Neural progenitor cell (in vitro differentiated cells): Measurements from ENCODE around the gene SELENOW. TPM values are rescaled to one million over a fixed set of nuclear protein-coding genes. Genes with fewer than 3 reads are reported as not detected.

Source experiments
- DNase-seq: peaks from one replicate; pipeline ENCODE4 v3.0.0-alpha.2; 2016; ENCODE audit warnings: low spot score
- H2AFZ ChIP-seq: fragments of 200-600 bp; sonication (generic); replicated peaks from 2 replicates; pipeline ENCODE4 v1.6.1; 2016; ENCODE audit warnings: antibody characterized with exemption
- H3F3A ChIP-seq: fragments of 200-600 bp; sonication (generic); 2 replicates; pipeline ENCODE4 v1.6.1; 2016; ENCODE audit warnings: antibody characterized with exemption, low read depth
- H3K27ac ChIP-seq: fragments of 200-600 bp; sonication (generic); 2 replicates; pipeline ENCODE4 v1.5.1; 2016; ENCODE audit warnings: mild to moderate bottlenecking
- H3K27me3 ChIP-seq: fragments of 200-600 bp; sonication (generic); 2 replicates; pipeline ENCODE4 v1.6.1; 2016; ENCODE audit warnings: mild to moderate bottlenecking, moderate library complexity
- H3K36me3 ChIP-seq: fragments of 200-600 bp; sonication (generic); 2 replicates; pipeline ENCODE4 v1.5.1; 2016
- H3K4me1 ChIP-seq: fragments of 200-600 bp; sonication (generic); 2 replicates; pipeline ENCODE4 v1.6.1; 2016; ENCODE audit warnings: mixed run types
- H3K4me2 ChIP-seq: fragments of 200-600 bp; sonication (generic); 2 replicates; pipeline ENCODE4 v1.6.1; 2016
- H3K4me3 ChIP-seq: fragments of 200-600 bp; sonication (generic); 2 replicates; pipeline ENCODE4 v1.5.1; 2016
- H3K79me2 ChIP-seq: fragments of 200-600 bp; sonication (generic); 2 replicates; pipeline ENCODE4 v1.6.1; 2016; ENCODE audit warnings: low read depth
- H3K9ac ChIP-seq: fragments of 200-600 bp; sonication (generic); 2 replicates; pipeline ENCODE4 v1.6.1; 2016
- H3K9me3 ChIP-seq: fragments of 200-600 bp; sonication (generic); 2 replicates; pipeline ENCODE4 v1.5.1; 2016; ENCODE audit warnings: low read depth
- H4K20me1 ChIP-seq: fragments of 200-600 bp; sonication (generic); 2 replicates; pipeline ENCODE4 v1.6.1; 2016; ENCODE audit warnings: low read depth
- H3K27ac Mint-ChIP-seq: 3 replicates; pipeline ENCODE4 v1.8.0; 2021; ENCODE audit warnings: mixed read lengths
- H3K27me3 Mint-ChIP-seq: 2 replicates; pipeline ENCODE4 v1.8.0; 2022; ENCODE audit warnings: low read depth, mild to moderate bottlenecking, inconsistent platforms, moderate library complexity, mixed read lengths; ENCODE audit not compliant: insufficient read depth
- H3K36me3 Mint-ChIP-seq: 3 replicates; pipeline ENCODE4 v1.8.0; 2021; ENCODE audit warnings: mixed read lengths
- H3K4me1 Mint-ChIP-seq: 3 replicates; pipeline ENCODE4 v1.8.0; 2021; ENCODE audit warnings: mixed read lengths
- H3K4me3 Mint-ChIP-seq: 3 replicates; pipeline ENCODE4 v1.8.0; 2021; ENCODE audit warnings: mild to moderate bottlenecking, moderate library complexity, mixed read lengths
- H3K9me3 Mint-ChIP-seq: 3 replicates; pipeline ENCODE4 v1.8.0; 2020; ENCODE audit warnings: mixed read lengths
- EZH2 ChIP-seq: fragments of 200-600 bp; sonication (generic); IDR thresholded peaks from 2 replicates; pipeline ENCODE4 v1.6.1; 2017; ENCODE audit warnings: antibody characterized with exemption, mild to moderate bottlenecking, moderate library complexity
- EZH2phosphoT487 ChIP-seq: fragments of 200-600 bp; sonication (generic); IDR thresholded peaks from 2 replicates; pipeline ENCODE4 v1.6.1; 2017; ENCODE audit warnings: antibody characterized with exemption
- total RNA-seq: library from RNA; depleted of rRNA; stranded (reverse); fragments of >200 nt; gene quantifications from 2 replicates; pipeline ENCODE4 v1.2.3, GENCODE V29; 2015; ENCODE audit warnings: low replicate concordance
- TF ChIP-seq, protein P1 (sequence below): fragments of 200-600 bp; sonication (generic); IDR thresholded peaks from 2 replicates; pipeline ENCODE4 v1.5.1; 2017; ENCODE audit warnings: antibody characterized with exemption, mild to moderate bottlenecking

Gene SELENOW
- total RNA-seq, result 234 and 422 TPM in 2 replicates

DNA sequence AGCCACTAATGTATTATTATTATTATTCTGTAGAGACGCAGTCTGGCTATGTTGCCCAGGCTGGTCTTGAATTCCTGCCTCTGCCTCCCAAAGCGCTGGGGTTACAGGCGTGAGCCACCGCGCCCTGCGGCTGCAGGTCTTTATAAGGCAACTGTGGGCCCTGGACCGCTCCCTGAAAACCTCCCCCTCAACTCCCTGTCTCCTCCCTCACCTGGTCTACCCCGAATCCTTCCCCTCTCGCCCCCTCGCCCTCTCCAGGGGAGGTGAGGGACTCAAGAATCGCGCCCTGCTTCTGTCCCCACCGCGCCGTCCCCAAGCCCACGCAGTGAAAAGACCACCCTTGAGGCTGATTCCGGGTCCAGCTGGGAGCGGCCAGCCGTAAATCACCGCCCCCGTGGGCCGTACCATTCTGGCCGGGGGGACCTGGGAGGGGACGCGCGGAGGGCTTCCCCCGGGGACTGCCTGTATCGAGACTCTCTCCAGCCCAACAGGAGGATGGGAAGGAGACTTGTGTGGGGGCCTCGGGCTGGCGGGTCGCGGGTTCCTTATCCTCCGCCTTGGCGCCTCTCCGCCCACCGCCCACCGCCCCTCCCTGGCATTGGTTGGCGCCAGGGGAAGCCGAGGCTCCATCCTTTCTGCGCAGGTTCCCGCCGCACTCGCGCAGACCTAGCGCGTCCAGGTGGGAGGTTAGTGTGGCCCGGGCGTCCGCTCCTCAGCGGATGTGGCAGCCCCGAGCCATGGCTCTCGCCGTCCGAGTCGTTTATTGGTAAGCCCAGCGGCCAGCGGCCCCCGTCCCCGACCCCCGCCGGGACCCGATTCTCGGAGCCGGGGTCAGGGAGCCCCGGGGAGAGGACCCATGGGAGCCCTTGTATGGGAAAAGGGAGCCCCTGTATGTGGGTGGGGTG, at the start of gene SELENOW:
Gene SELENOW (plus strand): TSS at position 655 of the 905 bp plus-strand sequence. CDS start 83 bp downstream, at position 738.
- Histone ChIP-seq H3K27ac (peak within 1 kb of the TSS; percentile 97), H4K20me1 (peaks cover 7% of the 10 kb centered on the region), H2AFZ (peak within 1 kb of the TSS; percentile 85), H3K4me1 (peaks cover 6% of the 10 kb centered on the region), H3K27me3 (no peaks in the 10 kb centered on the region), H3F3A (peaks cover 29% of the 10 kb centered on the region), H3K4me2 (peak within 1 kb of the TSS; percentile 78), H3K9ac (peak within 1 kb of the TSS; percentile 93), H3K9me3 (no peaks in the 10 kb centered on the region), H3K4me3 (peak within 1 kb of the TSS; percentile 74), H3K36me3 (no peaks in the 10 kb centered on the region), H3K79me2 (peaks cover 47% of the 10 kb centered on the region)
- peak within 1 kb of the TSS; percentile 91 for H3K27ac Mint-ChIP-seq
- peaks cover 14% of the 10 kb centered on the region for H3K27me3 Mint-ChIP-seq
- peaks cover 15% of the 10 kb centered on the region for H3K36me3 Mint-ChIP-seq
- TF ChIP-seq EZH2 (no peak), EZH2phosphoT487 (no peak)
- TF ChIP-seq, protein P1, sequence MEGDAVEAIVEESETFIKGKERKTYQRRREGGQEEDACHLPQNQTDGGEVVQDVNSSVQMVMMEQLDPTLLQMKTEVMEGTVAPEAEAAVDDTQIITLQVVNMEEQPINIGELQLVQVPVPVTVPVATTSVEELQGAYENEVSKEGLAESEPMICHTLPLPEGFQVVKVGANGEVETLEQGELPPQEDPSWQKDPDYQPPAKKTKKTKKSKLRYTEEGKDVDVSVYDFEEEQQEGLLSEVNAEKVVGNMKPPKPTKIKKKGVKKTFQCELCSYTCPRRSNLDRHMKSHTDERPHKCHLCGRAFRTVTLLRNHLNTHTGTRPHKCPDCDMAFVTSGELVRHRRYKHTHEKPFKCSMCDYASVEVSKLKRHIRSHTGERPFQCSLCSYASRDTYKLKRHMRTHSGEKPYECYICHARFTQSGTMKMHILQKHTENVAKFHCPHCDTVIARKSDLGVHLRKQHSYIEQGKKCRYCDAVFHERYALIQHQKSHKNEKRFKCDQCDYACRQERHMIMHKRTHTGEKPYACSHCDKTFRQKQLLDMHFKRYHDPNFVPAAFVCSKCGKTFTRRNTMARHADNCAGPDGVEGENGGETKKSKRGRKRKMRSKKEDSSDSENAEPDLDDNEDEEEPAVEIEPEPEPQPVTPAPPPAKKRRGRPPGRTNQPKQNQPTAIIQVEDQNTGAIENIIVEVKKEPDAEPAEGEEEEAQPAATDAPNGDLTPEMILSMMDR, result no peak
- H3K4me1 Mint-ChIP-seq, result peaks cover 29% of the 10 kb centered on the region
- peak; percentile 92 for DNase-seq
- no peaks in the 10 kb centered on the region for H3K9me3 Mint-ChIP-seq
- peak within 1 kb of the TSS; percentile 93 for H3K4me3 Mint-ChIP-seq

DNA sequence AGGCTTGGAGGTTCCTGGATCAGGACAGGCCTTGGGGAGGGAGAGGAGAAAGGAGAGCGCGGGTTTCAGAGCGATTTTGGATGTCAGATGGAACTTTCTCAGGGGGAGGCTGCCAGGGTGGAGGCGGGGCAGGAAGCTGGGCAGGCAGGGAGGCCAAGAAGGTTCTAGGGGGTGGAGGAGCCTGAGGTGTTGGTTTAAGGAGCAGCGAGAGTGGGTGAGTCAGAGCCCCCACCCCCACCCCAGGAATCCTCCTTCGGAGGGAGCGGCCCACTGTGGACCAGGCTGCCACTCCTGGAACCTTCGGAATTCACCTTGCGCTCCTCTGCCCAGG, 49.1 kb upstream of the SELENOW start:
- peak overlapping the region; percentile 80 for H3K4me3 Mint-ChIP-seq
- peaks cover 10% of the 10 kb centered on the region for H3K4me1 Mint-ChIP-seq
- H3K36me3 ChIP-seq, result no peaks in the 10 kb centered on the region
- H3K9ac ChIP-seq, result no peak overlapping the region
- peak; percentile 33 for DNase-seq
- H3K27ac Mint-ChIP-seq, result peak overlapping the region; percentile 88
- H3K4me3 ChIP-seq, result peak overlapping the region; percentile 65
- H3K27me3 Mint-ChIP-seq, result peaks cover 26% of the 10 kb centered on the region
- no peaks in the 10 kb centered on the region for H3K9me3 Mint-ChIP-seq
- H3F3A ChIP-seq, result peaks cover 7% of the 10 kb centered on the region
- no peaks in the 10 kb centered on the region for H3K79me2 ChIP-seq
- H4K20me1 ChIP-seq, result no peaks in the 10 kb centered on the region
- no peak for TF ChIP-seq EZH2
- TF ChIP-seq EZH2phosphoT487, result no peak
- TF ChIP-seq, protein P1, result no peak
- no peaks in the 10 kb centered on the region for H3K4me1 ChIP-seq
- peak overlapping the region; percentile 93 for H3K4me2 ChIP-seq
- no peaks in the 10 kb centered on the region for H3K9me3 ChIP-seq
- H3K27ac ChIP-seq, result no peak overlapping the region
- no peaks in the 10 kb centered on the region for H3K27me3 ChIP-seq
- peak overlapping the region; percentile 84 for H2AFZ ChIP-seq
- H3K36me3 Mint-ChIP-seq, result no peaks in the 10 kb centered on the region

DNA sequence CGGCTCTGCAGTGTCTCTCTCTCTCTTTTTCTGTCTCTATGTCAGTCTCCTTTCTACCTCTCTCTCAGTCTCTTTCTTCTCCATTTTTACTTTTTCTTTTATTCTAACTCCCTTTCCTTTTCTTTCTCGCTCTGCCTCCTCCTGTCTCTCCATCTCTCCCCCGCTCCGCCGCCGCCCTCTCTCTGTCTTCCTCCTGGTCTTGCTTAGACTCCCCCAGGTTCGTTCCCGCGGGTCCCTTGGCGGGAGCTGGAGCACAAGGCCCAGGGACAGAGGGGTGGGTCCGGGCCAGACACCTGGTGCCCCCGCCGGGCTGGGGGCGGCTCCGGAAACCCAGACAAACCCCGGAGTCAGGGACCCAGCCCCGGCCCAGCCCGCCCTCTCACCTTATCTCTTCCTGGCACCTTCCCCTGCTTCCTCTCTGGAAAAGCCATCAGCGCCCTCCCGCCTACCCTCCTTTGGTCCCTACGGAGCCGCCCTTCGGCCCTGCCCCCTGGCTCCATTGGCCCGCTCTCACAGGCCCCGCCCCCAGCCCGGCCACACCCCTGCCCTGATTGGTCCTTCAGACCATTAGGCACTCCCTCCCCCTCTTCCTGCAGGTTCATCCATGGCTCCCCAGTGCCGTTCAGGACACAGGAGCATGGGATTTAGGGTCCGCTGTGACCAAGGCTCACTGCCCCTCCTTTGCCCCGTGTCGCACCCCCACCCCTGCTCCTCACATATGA, 48.5 kb upstream of the SELENOW start:
- peak overlapping the region; percentile 93 for H3K4me2 ChIP-seq
- TF ChIP-seq EZH2 (no peak), EZH2phosphoT487 (no peak)
- TF ChIP-seq, protein P1, result no peak
- no peaks in the 10 kb centered on the region for H3K9me3 Mint-ChIP-seq
- peaks cover 7% of the 10 kb centered on the region for H3F3A ChIP-seq
- H3K27ac ChIP-seq, result no peak overlapping the region
- H3K27ac Mint-ChIP-seq, result no peak overlapping the region
- H3K4me1 ChIP-seq, result no peaks in the 10 kb centered on the region
- H3K27me3 Mint-ChIP-seq, result peaks cover 26% of the 10 kb centered on the region
- no peaks in the 10 kb centered on the region for H3K79me2 ChIP-seq
- H3K4me3 ChIP-seq, result peak overlapping the region; percentile 65
- peak overlapping the region; percentile 80 for H3K4me3 Mint-ChIP-seq
- peak; percentile 82 for DNase-seq
- no peaks in the 10 kb centered on the region for H3K27me3 ChIP-seq
- no peak overlapping the region for H3K9ac ChIP-seq
- peaks cover 10% of the 10 kb centered on the region for H3K4me1 Mint-ChIP-seq
- H3K9me3 ChIP-seq, result no peaks in the 10 kb centered on the region
- no peaks in the 10 kb centered on the region for H3K36me3 ChIP-seq
- H2AFZ ChIP-seq, result peak overlapping the region; percentile 84
- H4K20me1 ChIP-seq, result no peaks in the 10 kb centered on the region
- H3K36me3 Mint-ChIP-seq, result no peaks in the 10 kb centered on the region
